DOHH2 (cell line): ENCODE results near the gene SNCB.

Source experiments
- H3F3A ChIP-seq: fragments of 200-600 bp; sonication (generic), shearing (Covaris generic); 2 replicates; pipeline ENCODE4 v1.6.0; 2016; ENCODE audit warnings: antibody characterized with exemption, mild to moderate bottlenecking; ENCODE audit not compliant: control insufficient read depth, insufficient read depth
- H3K27ac ChIP-seq: fragments of 200-600 bp; sonication (generic); 2 replicates; pipeline ENCODE4 v1.5.1; 2014; ENCODE audit warnings: low read depth, mild to moderate bottlenecking, low read length, moderate library complexity
- H3K27me3 ChIP-seq: fragments of 200-600 bp; sonication (generic); 2 replicates; pipeline ENCODE4 v1.6.1; 2014; ENCODE audit warnings: mild to moderate bottlenecking, low read length, mixed read lengths; ENCODE audit not compliant: control insufficient read depth
- H3K36me3 ChIP-seq: fragments of 200-600 bp; sonication (generic); 2 replicates; pipeline ENCODE4 v1.6.1; 2014; ENCODE audit warnings: mild to moderate bottlenecking, low read length, moderate library complexity, mixed read lengths; ENCODE audit not compliant: control insufficient read depth
- H3K4me1 ChIP-seq: fragments of 200-600 bp; sonication (generic); 2 replicates; pipeline ENCODE4 v1.6.1; 2014; ENCODE audit warnings: mild to moderate bottlenecking, low read length, mixed read lengths; ENCODE audit not compliant: control insufficient read depth
- H3K4me2 ChIP-seq: fragments of 200-600 bp; sonication (generic); 2 replicates; pipeline ENCODE4 v1.6.0; 2014; ENCODE audit warnings: mild to moderate bottlenecking, low read length, moderate library complexity
- H3K4me3 ChIP-seq: fragments of 200-600 bp; sonication (generic); 2 replicates; pipeline ENCODE4 v1.5.1; 2014; ENCODE audit warnings: mild to moderate bottlenecking, low read length, mixed read lengths
- H3K79me2 ChIP-seq: fragments of 200-600 bp; sonication (generic); 2 replicates; pipeline ENCODE4 v1.6.1; 2014; ENCODE audit warnings: mild to moderate bottlenecking, low read length, mixed read lengths; ENCODE audit not compliant: control insufficient read depth
- H3K9me2 ChIP-seq: fragments of 200-600 bp; sonication (generic); replicated peaks from 2 replicates; pipeline ENCODE4 v1.6.1; 2014; ENCODE audit warnings: mild to moderate bottlenecking, low read length, mixed read lengths; ENCODE audit not compliant: control insufficient read depth
- H3K9me3 ChIP-seq: fragments of 200-600 bp; sonication (generic); 2 replicates; pipeline ENCODE4 v1.6.1; 2014; ENCODE audit warnings: antibody characterized with exemption, low read length, mixed read lengths; ENCODE audit not compliant: control insufficient read depth, insufficient read depth
- H4K20me1 ChIP-seq: fragments of 200-600 bp; sonication (generic); 2 replicates; pipeline ENCODE4 v1.6.0; 2014; ENCODE audit warnings: low read depth, mild to moderate bottlenecking, antibody characterized with exemption, low read length, moderate library complexity; ENCODE audit not compliant: control insufficient read depth, insufficient read depth
- CTCF ChIP-seq: fragments of 200-600 bp; sonication (generic); IDR thresholded peaks from one replicate; pipeline ENCODE4 v1.5.1; 2014; ENCODE audit warnings: antibody characterized with exemption, mild to moderate bottlenecking, low read depth, low read length; ENCODE audit not compliant: poor library complexity, severe bottlenecking
- EZH2phosphoT487 ChIP-seq: fragments of 200-600 bp; sonication (generic); IDR thresholded peaks from 2 replicates; pipeline ENCODE4 v1.6.1; 2017; ENCODE audit warnings: borderline replicate concordance, mild to moderate bottlenecking, antibody characterized with exemption, low read length, moderate library complexity, mixed read lengths

The SNCB gene

DNA sequence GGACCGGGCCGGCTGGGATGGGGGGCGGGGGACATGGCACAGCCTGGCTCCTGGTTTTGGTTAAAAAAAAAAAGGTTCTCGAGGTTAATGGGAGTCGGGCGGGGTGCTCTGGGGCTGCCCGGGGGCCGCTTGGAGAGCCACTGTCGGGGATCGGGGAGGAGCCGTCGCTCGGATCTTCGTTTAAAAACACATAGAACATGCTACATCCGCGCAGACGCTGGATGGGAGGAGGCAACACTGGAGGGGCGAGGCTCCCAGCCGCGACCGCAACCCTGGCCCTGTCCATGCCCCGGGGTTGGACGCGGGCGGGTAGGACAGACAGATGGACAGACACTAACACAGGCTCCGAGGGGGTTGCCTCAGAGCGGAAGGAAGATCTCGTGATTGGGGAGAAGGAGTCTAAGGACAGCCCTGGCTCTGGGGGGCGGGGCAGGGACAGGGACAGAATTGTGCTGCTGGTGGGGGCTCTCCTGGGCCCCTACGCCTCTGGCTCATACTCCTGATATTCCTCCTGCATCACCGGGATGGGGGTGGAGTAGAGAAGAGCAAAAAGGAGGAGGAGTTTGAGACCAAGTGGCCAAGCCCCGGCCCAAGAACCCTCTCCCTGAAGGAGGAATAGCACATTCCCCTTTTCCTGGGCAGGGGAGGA, 9.9 kb downstream of the SNCB start:
- TF ChIP-seq EZH2phosphoT487: no peak
- TF ChIP-seq CTCF: no peak
- Histone ChIP-seq H3K9me2 (no peaks in the 10 kb centered on the region), H3K9me3 (no peaks in the 10 kb centered on the region), H3K4me2 (no peak overlapping the region), H3K4me1 (peaks cover 3% of the 10 kb centered on the region; the same call in 1 of the 2 replicates), H3F3A (no peaks in the 10 kb centered on the region), H4K20me1 (no peaks in the 10 kb centered on the region), H3K4me3 (no peak overlapping the region), H3K36me3 (no peaks in the 10 kb centered on the region), H3K27ac (no peak overlapping the region), H3K79me2 (no peaks in the 10 kb centered on the region), H3K27me3 (peaks cover 18% of the 10 kb centered on the region)

- Histone ChIP-seq H4K20me1 (no peaks in the 10 kb centered on the region), H3K9me2 (no peaks in the 10 kb centered on the region), H3K4me3 (no peak overlapping the region), H3K36me3 (no peaks in the 10 kb centered on the region), H3K27ac (no peak overlapping the region), H3K27me3 (peaks cover 21% of the 10 kb centered on the region), H3K79me2 (no peaks in the 10 kb centered on the region), H3F3A (no peaks in the 10 kb centered on the region), H3K4me1 (no peaks in the 10 kb centered on the region), H3K4me2 (no peak overlapping the region), H3K9me3 (no peaks in the 10 kb centered on the region)
- TF ChIP-seq EZH2phosphoT487: no peak
- peak; percentile 37 for TF ChIP-seq CTCF
Measured at GRCh38 chr5:176619569-176620332, 10.6 kb downstream of the SNCB start.

- Histone ChIP-seq H3K4me1 (no peaks in the 10 kb centered on the region), H3K36me3 (no peaks in the 10 kb centered on the region), H3K79me2 (no peaks in the 10 kb centered on the region), H3K27me3 (peaks cover 21% of the 10 kb centered on the region), H3K4me2 (no peak overlapping the region), H4K20me1 (no peaks in the 10 kb centered on the region), H3K9me2 (no peaks in the 10 kb centered on the region), H3K27ac (no peak overlapping the region), H3K9me3 (no peaks in the 10 kb centered on the region), H3K4me3 (no peak overlapping the region), H3F3A (no peaks in the 10 kb centered on the region)
- TF ChIP-seq CTCF (peak; percentile 54), EZH2phosphoT487 (no peak)
Measured at GRCh38 chr5:176619203-176619568, 11.1 kb downstream of the SNCB start.
